Dermis blood vessel endothelial cell (primary cell): ENCODE results near the gene CYP4A11. TPM values are rescaled to one million over a fixed set of nuclear protein-coding genes. Genes with fewer than 3 reads are reported as not detected.
"Not testable (repeated sequence)": the region's sequence is repeated elsewhere in the genome, so short reads cannot be mapped to it uniquely, and the experiment has no call there.

Source experiments
- DNase-seq: peaks from one replicate; pipeline ENCODE4 v3.0.0; 2010
- total RNA-seq: library from RNA; depleted of rRNA; stranded (reverse); fragments of >200 nt; gene quantifications from 2 replicates; pipeline ENCODE4 v1.2.3, GENCODE V29; 2014

Gene CYP4A11, protein sequence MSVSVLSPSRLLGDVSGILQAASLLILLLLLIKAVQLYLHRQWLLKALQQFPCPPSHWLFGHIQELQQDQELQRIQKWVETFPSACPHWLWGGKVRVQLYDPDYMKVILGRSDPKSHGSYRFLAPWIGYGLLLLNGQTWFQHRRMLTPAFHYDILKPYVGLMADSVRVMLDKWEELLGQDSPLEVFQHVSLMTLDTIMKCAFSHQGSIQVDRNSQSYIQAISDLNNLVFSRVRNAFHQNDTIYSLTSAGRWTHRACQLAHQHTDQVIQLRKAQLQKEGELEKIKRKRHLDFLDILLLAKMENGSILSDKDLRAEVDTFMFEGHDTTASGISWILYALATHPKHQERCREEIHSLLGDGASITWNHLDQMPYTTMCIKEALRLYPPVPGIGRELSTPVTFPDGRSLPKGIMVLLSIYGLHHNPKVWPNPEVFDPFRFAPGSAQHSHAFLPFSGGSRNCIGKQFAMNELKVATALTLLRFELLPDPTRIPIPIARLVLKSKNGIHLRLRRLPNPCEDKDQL
- total RNA-seq: not detected in 2 replicates

- DNase-seq: no peak
Observed at GRCh38 chr1:46941135-46941694, at the start of gene CYP4A11. Gene CYP4A11 (minus strand): TSS chr1:46941476. CDS start chr1:46941433, 43 bp downstream.

GRCh38 chr1:46990541-46990940, 49.3 kb upstream of the CYP4A11 start:
- not testable (repeated sequence) for DNase-seq

DNA sequence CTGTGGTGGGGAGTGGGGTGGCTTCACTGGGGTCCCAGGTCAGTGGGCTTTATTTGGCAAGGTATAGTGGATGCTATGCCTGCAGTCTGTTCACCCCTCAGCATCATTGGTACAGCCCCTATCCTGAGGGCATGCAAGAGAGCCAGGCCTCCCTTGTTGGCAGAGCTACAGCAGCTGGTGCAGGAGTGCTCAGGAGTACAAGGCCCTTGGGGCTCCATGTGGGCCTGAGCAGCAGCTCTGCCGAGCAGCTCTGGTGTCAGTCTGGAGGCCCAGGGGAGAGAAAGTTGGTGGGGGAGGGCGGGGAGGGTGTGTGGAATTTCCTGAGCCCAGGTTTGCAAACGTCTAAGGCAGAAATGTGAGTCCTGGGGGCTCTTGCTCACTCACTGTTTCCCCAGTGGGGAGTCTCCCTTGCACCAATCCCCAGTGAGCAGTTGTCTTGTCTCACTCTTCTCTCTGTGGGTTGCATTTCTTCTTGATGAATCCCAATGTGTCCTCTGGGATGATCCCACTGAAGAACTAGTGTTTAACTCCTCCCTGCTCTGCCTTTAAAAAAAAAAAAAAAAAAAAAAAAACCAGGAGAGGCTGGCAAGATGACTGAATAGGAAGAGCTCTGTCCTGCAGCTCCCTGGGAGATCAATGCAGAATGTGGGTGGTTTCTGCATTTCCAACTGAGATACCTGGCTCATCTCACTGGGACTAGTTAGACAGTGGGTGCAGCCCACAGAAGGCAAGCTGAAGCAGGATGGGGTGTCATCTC, 42.7 kb upstream of the CYP4A11 start:
- no peak for DNase-seq

DNA sequence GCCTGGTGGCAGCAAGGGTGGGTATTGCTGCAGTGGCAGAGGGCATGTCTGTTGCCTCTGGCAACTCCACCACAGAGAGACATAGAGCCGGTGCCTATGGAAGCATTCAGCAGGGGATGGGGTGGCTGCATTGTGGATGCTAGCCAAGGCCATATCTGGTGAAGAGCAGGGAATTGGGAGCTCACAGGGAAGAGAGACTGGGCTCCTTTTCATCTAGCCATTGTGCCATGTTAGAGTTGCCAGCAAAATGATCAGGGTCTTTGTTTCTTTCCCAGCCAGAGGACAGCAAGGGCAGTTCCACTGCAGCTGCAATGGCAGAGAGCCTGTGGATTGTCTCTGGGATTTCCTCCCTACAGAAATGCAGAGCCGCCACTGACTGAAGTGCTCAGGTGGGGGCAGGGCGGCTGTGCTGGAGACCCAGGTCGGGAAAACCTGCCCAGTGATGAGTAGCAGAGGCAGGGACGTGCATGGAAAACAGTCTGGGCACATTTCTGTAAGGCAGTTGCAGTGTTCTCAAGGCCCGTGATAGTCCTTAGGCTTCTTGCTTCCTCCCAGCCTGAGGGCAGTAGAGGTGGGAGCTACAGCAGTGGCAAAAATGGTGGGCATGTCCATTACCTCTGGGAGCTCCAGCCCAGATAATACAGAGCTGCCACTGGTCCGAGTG, 42.0 kb upstream of the CYP4A11 start:
- no peak for DNase-seq

DNA sequence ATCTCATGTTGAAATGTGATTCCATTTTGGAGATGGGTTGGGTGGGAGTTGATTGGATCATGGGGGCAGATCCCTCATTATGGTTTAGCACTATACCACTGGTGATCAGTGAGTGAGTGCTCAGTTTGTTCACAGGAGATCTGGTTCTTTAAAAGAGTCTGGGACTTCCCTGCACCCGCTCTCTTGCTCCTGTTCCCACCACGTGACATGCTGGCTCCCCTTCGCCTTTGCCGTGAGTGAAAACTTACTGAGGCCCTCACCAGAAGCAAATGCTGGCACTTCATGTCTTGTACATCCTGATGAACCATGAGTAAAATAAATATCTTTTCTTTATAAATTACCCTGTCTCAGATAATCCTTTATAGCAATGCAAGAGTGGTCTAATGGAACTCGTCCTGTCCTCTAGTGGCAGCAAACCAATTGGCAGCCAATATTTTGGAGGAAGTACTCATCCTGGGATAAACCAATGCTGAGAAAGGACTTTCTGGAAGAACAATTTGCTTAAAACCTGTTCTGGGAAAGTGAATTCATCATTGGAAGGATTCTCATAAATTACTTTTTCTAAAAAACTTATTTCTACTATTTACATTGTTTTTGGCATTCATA, 27.8 kb upstream of the CYP4A11 start:
- no peak for DNase-seq

GRCh38 chr1:46962272-46962671, 21.0 kb upstream of the CYP4A11 start:
- not testable (repeated sequence) for DNase-seq

GRCh38 chr1:46961066-46961758, 19.9 kb upstream of the CYP4A11 start:
- DNase-seq: no peak

DNA sequence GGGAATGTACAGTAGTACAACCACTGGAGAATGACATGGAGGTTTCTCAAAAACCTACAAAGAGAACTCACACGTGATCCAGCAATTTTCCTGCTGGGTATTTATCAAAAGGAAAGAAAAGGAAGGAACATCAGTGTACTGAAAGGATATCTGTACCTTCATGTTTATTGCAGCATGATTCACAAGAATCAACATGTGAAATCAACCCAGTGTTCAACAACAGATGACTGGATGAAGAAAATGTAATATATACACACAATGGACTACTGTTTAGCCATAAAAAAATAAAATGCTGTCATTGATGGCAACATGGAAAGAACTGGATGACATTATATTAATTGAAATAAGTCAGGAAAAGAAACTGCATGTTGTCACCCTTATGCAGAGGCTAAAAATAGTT, 19.0 kb upstream of the CYP4A11 start:
- DNase-seq: no peak

DNA sequence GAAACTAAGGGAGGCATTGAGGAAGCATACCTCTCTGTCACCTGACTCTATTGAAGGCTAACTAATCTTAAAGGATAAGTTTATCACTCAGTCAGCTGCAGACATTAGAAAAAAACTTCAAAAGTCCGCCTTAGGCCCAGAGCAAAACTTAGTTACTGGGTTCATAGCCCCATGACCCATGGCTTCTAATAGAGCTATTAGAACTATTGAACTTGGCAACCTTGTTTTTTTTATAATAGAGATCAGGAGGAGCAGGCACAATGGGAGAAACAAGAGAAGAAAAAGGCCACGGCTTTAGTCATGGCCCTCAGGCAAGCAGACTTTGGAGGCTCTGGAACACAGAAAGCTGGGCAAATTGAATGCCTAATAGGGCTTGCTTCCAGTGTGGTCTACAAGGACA, 13.8 kb upstream of the CYP4A11 start:
- not testable (repeated sequence) for DNase-seq

GRCh38 chr1:46953847-46954246, 12.6 kb upstream of the CYP4A11 start:
- not testable (repeated sequence) for DNase-seq

- DNase-seq: not testable (repeated sequence)
Observed at GRCh38 chr1:46949417-46949666, 8.1 kb upstream of the CYP4A11 start.

DNA sequence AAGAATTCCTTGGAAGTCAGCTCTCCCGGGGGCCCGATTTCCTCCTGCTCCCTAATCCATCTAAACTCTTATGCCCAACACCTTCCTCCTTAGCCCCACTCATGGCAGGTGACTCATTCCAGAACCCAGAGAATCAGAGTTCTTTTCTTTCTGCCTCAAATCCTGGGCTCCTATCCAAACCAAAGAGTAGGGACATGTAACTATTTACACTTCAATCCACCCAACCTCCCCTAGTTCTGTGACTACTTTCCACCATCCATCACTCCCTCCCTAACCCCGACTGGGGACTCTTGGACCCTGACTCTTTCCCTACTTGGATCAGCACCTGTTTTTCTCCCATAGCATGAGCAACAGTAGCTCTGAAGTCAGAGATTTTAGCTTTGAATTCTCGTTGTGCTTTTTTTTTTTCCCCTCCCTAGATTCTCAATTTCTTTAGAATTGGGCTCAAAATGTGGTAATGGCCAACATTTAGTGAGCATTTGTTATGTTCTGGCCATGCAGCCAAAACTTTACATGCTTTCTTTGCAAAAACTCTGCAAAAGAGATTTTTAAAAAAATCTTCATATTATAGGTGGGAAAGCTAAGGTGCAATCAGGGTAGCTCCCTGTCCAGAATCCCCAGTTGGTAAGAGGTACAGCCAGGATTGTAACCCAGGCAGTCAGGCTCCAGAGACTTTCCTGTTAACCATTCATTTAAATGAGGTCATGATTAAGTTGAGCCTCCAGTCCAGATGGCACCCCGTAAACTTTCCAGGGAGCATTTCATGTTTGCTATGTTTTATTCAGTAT, 7.5 kb upstream of the CYP4A11 start:
- no peak for DNase-seq

DNA sequence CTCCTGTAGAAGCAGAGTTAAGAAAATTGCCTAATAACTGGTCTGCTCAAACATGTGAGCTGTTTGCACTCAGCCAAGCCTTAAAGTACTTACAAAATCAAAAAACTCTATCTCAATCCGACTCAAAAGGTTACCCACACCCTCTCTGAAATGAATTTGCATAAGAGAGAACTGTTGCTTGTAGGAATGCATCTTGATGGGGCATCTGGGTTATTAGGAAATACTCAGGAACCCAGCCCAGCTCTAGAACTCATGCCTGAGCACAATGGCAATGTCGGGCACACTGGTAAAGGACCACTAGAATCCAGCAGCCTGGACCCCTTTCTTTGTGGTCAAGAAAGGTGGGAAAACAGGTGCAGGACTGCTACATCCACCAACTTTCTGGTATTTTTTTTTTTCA, 6.4 kb upstream of the CYP4A11 start:
- not testable (repeated sequence) for DNase-seq

DNA sequence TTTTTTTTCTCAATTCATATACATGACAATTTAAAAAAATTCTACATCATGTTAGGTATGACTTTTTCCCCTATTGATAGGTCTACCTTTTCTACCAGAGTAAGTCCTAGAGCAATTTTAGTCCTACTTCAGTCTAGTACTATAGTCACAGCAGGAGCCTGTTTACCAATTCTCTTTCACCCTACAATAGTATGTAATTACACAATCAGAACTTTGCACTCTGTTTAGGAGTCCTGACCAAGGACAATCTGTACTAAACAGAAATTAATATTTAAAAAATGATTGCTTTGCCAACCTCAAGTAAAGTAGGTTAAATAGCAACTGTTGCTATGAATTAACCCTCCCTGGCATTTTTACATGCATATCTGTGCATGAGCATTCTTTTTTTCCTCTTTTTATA, 810 bp upstream of the CYP4A11 start:
- DNase-seq: no peak

DNA sequence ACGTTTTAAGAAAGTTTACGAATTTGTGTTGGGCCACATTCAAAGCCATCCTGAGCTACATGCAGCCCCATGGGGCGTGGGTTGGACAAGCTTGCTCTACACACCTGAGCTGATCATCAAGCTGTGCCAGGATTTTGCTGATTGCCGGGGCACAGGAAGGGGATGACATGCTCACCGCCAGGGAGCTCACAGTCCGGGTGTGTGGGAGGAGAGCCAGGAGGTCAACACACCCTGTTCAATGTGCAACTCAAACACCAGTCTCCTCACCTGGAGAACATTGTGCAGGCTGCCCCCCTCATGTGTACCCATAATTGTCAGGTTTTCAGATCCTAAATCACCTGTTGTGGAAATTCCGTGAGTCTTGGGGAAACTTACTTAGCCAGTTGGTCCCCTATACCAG, 969 bp downstream of the CYP4A11 start:
- DNase-seq: no peak

GRCh38 chr1:46937270-46937669, 4.0 kb downstream of the CYP4A11 start:
- no peak for DNase-seq

DNA sequence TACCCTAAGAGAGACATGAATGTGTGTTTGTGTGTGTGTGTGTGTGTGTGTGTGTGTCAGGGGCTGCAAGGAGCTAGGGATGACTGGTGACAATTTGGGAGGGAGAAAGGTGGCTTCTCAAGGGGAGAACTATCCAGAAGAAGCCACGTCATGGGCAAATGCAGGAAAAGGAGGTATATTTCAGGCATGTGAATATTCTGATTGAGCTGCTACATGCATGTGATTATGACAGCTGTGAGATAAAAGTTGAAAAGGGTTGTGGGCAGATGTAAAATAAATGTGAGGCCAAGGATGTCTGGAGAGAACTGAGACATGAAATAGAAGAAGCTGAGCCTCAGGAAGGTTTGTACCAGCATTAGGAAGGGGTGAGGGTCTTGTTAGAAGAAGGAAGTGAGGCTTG, 4.5 kb downstream of the CYP4A11 start:
- DNase-seq: no peak

- DNase-seq: peak; percentile 43
Observed at GRCh38 chr1:46934852-46935251, 6.4 kb downstream of the CYP4A11 start.

GRCh38 chr1:46932020-46932419, 9.3 kb downstream of the CYP4A11 start:
- DNase-seq: not testable (repeated sequence)

- no peak for DNase-seq
Observed at GRCh38 chr1:46931151-46931550, 10.1 kb downstream of the CYP4A11 start.

- no peak for DNase-seq
Observed at GRCh38 chr1:46927249-46927835, 13.9 kb downstream of the CYP4A11 start.
